Lung (tissue), 12 donors: ENCODE measurements around the gene ZNF682. TPM values are rescaled to one million over a fixed set of nuclear protein-coding genes. Genes with fewer than 3 reads are reported as not detected.
"Not testable (repeated sequence)": the region's sequence is repeated elsewhere in the genome, so short reads cannot be mapped to it uniquely, and the experiment has no call there.

Experiments
- ATAC-seq: fragments of 200-7000 bp; cut with Tn5 transposase; one replicate; pipeline ENCODE4 v1.9.1; 2020; ENCODE audit warnings: moderate number of reproducible peaks; ENCODE audit not compliant: insufficient read depth, low FRiP score
- DNase-seq, 3 donors: peaks; one replicate each; pipeline ENCODE4 v3.0.0-alpha.2; 2013 to 2017
- H3K27ac ChIP-seq, 2 donors: one replicate each; pipeline ENCODE4 v1.5.1; 2013; ENCODE audit warnings: mild to moderate bottlenecking in 2 of 2, moderate library complexity in 2 of 2, control low read depth in 1 of 2, inconsistent platforms in 1 of 2, low read depth in 1 of 2, low read length in 1 of 2
- H3K27me3 ChIP-seq, 3 donors: one replicate each; pipeline ENCODE4 v1.5.1; 2013; ENCODE audit warnings: low read length in 2 of 3; ENCODE audit not compliant: control insufficient read depth in 3 of 3, insufficient read depth in 3 of 3
- H3K36me3 ChIP-seq, 4 donors: one replicate each; pipeline ENCODE4 v1.5.1; 2013; ENCODE audit warnings: low read length in 4 of 4, mild to moderate bottlenecking in 1 of 4, moderate library complexity in 1 of 4; ENCODE audit not compliant: control insufficient read depth in 4 of 4, insufficient read depth in 4 of 4
- H3K4me1 ChIP-seq, 5 donors: one replicate each; pipeline ENCODE4 v1.5.1; 2013; ENCODE audit warnings: low read length in 5 of 5, mild to moderate bottlenecking in 2 of 5, moderate library complexity in 1 of 5; ENCODE audit not compliant: control insufficient read depth in 5 of 5, insufficient read depth in 5 of 5
- H3K4me3 ChIP-seq: one replicate; pipeline ENCODE4 v1.5.1; 2013; ENCODE audit warnings: mild to moderate bottlenecking, control low read depth, moderate library complexity
- H3K9ac ChIP-seq, 2 donors: one replicate each; pipeline ENCODE4 v1.5.1; 2013; ENCODE audit warnings: low read length in 2 of 2, control low read depth in 1 of 2; ENCODE audit not compliant: insufficient read depth in 1 of 2
- H3K9me3 ChIP-seq, 4 donors: one replicate each; pipeline ENCODE4 v1.5.1; 2013; ENCODE audit warnings: low read length in 3 of 4, mild to moderate bottlenecking in 1 of 4, moderate library complexity in 1 of 4; ENCODE audit not compliant: control insufficient read depth in 4 of 4, insufficient read depth in 3 of 4
- CTCF ChIP-seq: IDR thresholded peaks from 2 replicates; pipeline ENCODE4 v1.5.1; 2012; ENCODE audit warnings: mild to moderate bottlenecking; ENCODE audit errors: control extremely low read depth, extremely low read depth
- WGBS, 2 donors: extraction: QIAGEN DNeasy Blood & Tissue Kit; methylation state at CpG; one replicate each; pipeline ENCODE4 v1.1.7; 2013; 5-methylcytosine and 5-hydroxymethylcytosine counted together
- polyA plus RNA-seq, 2 donors: library from polyadenylated mRNA; stranded (reverse); fragments of 200-250 nt; gene quantifications; one replicate each; pipeline ENCODE4 v1.2.1, GENCODE V29; 2013
- total RNA-seq, 2 donors: library from RNA; depleted of rRNA in 1 of 2; stranded (reverse); fragments of >200 nt in 1 of 2; gene quantifications; one replicate each; pipeline ENCODE4 v1.2.1, GENCODE V29; 2014 to 2021
- donor health status: control.
- donor health status: control.
- donor health status: Bipolar disorder and iron deficiency.
- donor health status: healthy.
- donor health status: DM: yes; HTN: yes; CAD: no.

The ZNF682 gene
- total and polyA plus RNA-seq, 4 donors: 2.0 to 17.7 (median 12.9) TPM

- 49 to 60% methylated on average over 3 of the region's 3 CpGs for WGBS, 2 donors
- Histone ChIP-seq H3K4me3 (no peak overlapping the region), H3K9ac (no peak overlapping the region), H3K27me3 (no peaks in the 10 kb centered on the region), H3K27ac (no peak overlapping the region), H3K36me3 (no peaks in the 10 kb centered on the region), H3K9me3 (peaks cover 0 to 3% (median 1%) of the 10 kb centered on the region in 4 donors), H3K4me1 (peaks cover 0 to 3% (median 0%) of the 10 kb centered on the region in 5 donors)
- no peak for TF ChIP-seq CTCF
- DNase-seq (no peak), ATAC-seq (no peak)
Observed at GRCh38 chr19:20066861-20067260, 27.6 kb upstream of the ZNF682 start.

GRCh38 chr19:20060282-20060681 lies 21.0 kb upstream of the ZNF682 start:
- H3K36me3 ChIP-seq: no peaks in the 10 kb centered on the region
- DNase-seq (no peak), ATAC-seq (no peak)
- peaks cover 0 to 2% (median 2%) of the 10 kb centered on the region in 3 donors for H3K27me3 ChIP-seq
- H3K9ac ChIP-seq: no peak overlapping the region
- no peaks in the 10 kb centered on the region for H3K4me1 ChIP-seq
- no peaks in the 10 kb centered on the region for H3K9me3 ChIP-seq
- 58 to 79% methylated on average over 1 of the region's 1 CpG for WGBS, 2 donors
- no peak overlapping the region for H3K4me3 ChIP-seq
- no peak overlapping the region for H3K27ac ChIP-seq
- no peak for TF ChIP-seq CTCF

DNA sequence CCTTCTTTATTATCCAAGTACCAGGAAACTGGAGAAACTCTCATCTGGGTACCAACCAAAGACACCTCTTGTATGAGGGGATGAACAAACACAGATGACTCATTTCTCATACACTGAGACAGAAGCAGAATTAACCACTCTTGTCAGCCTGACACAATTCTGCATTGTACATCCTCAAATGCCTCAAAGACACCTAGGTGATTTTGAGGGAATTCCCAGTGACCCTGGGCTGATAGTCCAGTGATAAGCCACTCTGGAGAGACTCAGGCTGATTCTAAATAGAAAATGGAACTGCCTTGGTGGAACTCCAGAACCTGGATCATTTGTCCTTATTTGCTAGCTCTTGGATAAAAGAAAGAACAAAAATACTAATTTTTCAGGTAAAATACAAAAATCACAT lies 19.4 kb upstream of the ZNF682 start:
- H3K27ac ChIP-seq, H3K4me3 ChIP-seq, H3K4me1 ChIP-seq, H3K27me3 ChIP-seq, DNase-seq, H3K9ac ChIP-seq, H3K36me3 ChIP-seq, H3K9me3 ChIP-seq, ATAC-seq: not testable (repeated sequence)

DNA sequence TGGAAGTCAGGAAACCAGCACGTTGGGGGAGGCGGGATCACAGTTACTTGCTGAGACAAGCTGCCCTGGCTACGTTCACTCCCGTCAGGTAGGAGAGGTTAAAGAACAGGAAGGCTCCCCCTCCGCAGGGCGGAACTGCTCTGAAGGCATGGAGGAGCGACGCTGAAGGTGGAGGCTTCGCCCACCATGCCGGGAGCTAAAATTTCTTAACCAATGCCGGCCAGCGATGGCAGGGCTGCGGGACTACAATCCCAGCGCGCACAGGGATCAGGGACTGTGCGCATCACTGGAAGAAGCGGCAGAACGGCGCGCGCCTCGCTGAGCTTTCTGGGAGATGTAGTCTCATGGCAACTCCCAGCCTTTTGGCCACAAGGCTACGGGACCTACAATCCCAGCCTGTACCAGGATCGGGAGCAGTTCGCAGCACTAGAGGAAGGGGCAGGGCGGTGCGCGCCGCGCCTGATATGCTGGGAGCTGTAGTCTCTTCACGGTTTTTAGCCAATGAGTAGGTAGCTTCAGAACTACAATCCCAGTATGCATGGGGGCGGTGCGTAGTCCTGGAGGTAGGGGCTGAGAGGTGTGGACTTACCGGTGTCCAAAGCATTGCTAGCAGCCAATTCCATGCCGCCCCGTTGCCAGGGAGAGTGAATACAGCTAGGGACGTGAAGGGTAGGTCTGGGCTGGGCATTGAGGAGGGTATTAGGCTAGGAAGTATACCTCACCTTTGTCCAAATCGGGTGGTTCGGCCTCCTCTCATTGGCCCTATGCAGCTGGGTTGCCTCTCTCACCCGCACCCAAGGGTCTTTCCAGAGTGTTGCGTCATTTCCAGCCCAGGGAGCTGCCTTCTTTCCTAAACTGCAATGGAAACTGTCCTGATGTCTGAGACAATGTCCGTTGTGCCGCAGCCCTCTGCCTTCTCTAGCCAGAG lies 12.8 kb upstream of the ZNF682 start:
- peak overlapping the region; percentile 75 for H3K4me3 ChIP-seq
- peaks cover 0 to 5% (median 0%) of the 10 kb centered on the region in 5 donors for H3K4me1 ChIP-seq
- H3K9me3 ChIP-seq: no peaks in the 10 kb centered on the region
- DNase-seq (peak; percentile 98 to 99 (median 98)), ATAC-seq (peak; percentile 99)
- no peaks in the 10 kb centered on the region for H3K27me3 ChIP-seq
- WGBS, 2 donors: 0% methylated on average over 43 of the region's 43 CpGs
- H3K36me3 ChIP-seq: peaks cover 0 to 2% (median 0%) of the 10 kb centered on the region in 4 donors
- H3K27ac ChIP-seq: peak overlapping the region; percentile 66 to 86
- H3K9ac ChIP-seq: peak overlapping the region; percentile 67 to 98
- no peak for TF ChIP-seq CTCF

GRCh38 chr19:20045742-20046141 lies 6.4 kb upstream of the ZNF682 start:
- H3K27ac ChIP-seq, H3K27me3 ChIP-seq, H3K36me3 ChIP-seq, H3K4me1 ChIP-seq, ATAC-seq, H3K9ac ChIP-seq, H3K4me3 ChIP-seq, DNase-seq, H3K9me3 ChIP-seq: not testable (repeated sequence)
- 42 to 49% methylated on average over 5 of the region's 5 CpGs for WGBS, 2 donors
